HepG2 (cell line): ENCODE results near the gene WWC1. TPM values are rescaled to one million over a fixed set of nuclear protein-coding genes. Genes with fewer than 3 reads are reported as not detected.
"Not testable (repeated sequence)": the region's sequence is repeated elsewhere in the genome, so short reads cannot be mapped to it uniquely, and the experiment has no call there.

Experiments used
- ATAC-seq: fragments of 200-7000 bp; cut with Tn5 transposase; 3 replicates; pipeline ENCODE4 v1.9.1; 2020; ENCODE audit warnings: mild to moderate bottlenecking, moderate library complexity
- BruUV-seq: library from RNA; stranded (reverse); fragments of 400-500 nt; replicated peaks from 2 replicates; lab custom pipeline; 2021; lab: Mats Ljungman, UMichigan
- CTCF ChIA-PET: fragments of 300-600 bp; formaldehyde crosslinking; extraction: SDS; loops from one replicate; lab custom pipeline; 2021; ENCODE audit warnings: low total read pairs, inconsistent platforms, low intra/inter-chr PET ratio; lab: Yijun Ruan, JAX
- POLR2A ChIA-PET: fragments of 350-600 bp; sonication (Branson Sonifier 250); formaldehyde crosslinking; loops from one replicate; lab custom pipeline; 2020; ENCODE audit warnings: antibody characterized with exemption, inconsistent platforms; lab: Yijun Ruan, JAX
- DNase-seq: peaks from one replicate; pipeline ENCODE4 v3.0.0-alpha.2; 2015; ENCODE audit warnings: low spot score
- FAIRE-seq: peaks from 3 replicates; lab custom pipeline; 2011; peaks lifted over from hg19 to GRCh38; lab: Jason Lieb, UNC
- H2AFZ ChIP-seq: one replicate; pipeline ENCODE4 v1.6.1; 2011; ENCODE audit warnings: low read length, inconsistent platforms
- H3K27ac ChIP-seq: fragments of 300-600 bp; 3 replicates; pipeline ENCODE4 v1.8.0; 2011; ENCODE audit warnings: mixed run types, mild to moderate bottlenecking, mixed read lengths, low read length, inconsistent platforms; ENCODE audit not compliant: insufficient read depth; ENCODE audit errors: extremely low read length
- H3K27me3 ChIP-seq, 2 experiments: fragments of 200-600 bp in 1 of 2; 2 replicates in 1 of 2; 3 replicates in 1 of 2; pipeline versions ENCODE4 v1.6.0 to v1.8.0; 2011; ENCODE audit warnings: low read length in 2 of 2, mild to moderate bottlenecking in 2 of 2, moderate library complexity in 2 of 2, inconsistent platforms in 1 of 2; ENCODE audit not compliant: insufficient read depth in 2 of 2, control insufficient read depth in 1 of 2
- H3K36me3 ChIP-seq, 2 experiments: fragments of 200-600 bp in 1 of 2; replicated peaks in 1 of 2; 2 replicates in 1 of 2; 3 replicates in 1 of 2; pipeline versions ENCODE4 v1.5.1 to v1.8.0; 2011; ENCODE audit warnings: low read length in 2 of 2, inconsistent platforms in 1 of 2; ENCODE audit not compliant: insufficient read depth in 2 of 2, control insufficient read depth in 1 of 2
- H3K4me1 ChIP-seq: 2 replicates; pipeline ENCODE4 v1.5.1; 2012; ENCODE audit warnings: low read length, inconsistent platforms; ENCODE audit not compliant: insufficient read depth
- H3K4me2 ChIP-seq: 2 replicates; pipeline ENCODE4 v1.6.0; 2011; ENCODE audit warnings: low read depth, low read length, inconsistent platforms
- H3K4me3 ChIP-seq, 3 experiments: fragments of 200-600 bp in 1 of 3; sonication (generic), shearing (Covaris generic) in 1 of 3; replicated peaks in 1 of 3; 2 replicates each; pipeline ENCODE4 v1.5.1; 2011 to 2016; ENCODE audit warnings: low read length in 3 of 3, inconsistent platforms in 2 of 3, low read depth in 2 of 3, mild to moderate bottlenecking in 2 of 3, control low read depth in 1 of 3, mixed read lengths in 1 of 3; ENCODE audit not compliant: insufficient read depth in 1 of 3
- H3K79me2 ChIP-seq: one replicate; pipeline ENCODE4 v1.6.1; 2011; ENCODE audit warnings: low read length, inconsistent platforms; ENCODE audit not compliant: insufficient read depth
- H3K9ac ChIP-seq: 2 replicates; pipeline ENCODE4 v1.6.0; 2011; ENCODE audit warnings: mild to moderate bottlenecking, low read depth, low read length, inconsistent platforms; ENCODE audit not compliant: insufficient read depth
- H3K9me3 ChIP-seq: 2 replicates; pipeline ENCODE4 v1.5.1; 2012; ENCODE audit warnings: mild to moderate bottlenecking, low read length
- H4K20me1 ChIP-seq: 2 replicates; pipeline ENCODE4 v1.6.0; 2011; ENCODE audit warnings: inconsistent platforms, mild to moderate bottlenecking, low read length, moderate library complexity; ENCODE audit not compliant: insufficient read depth
- ARHGAP35 ChIP-seq: sonication (generic); formaldehyde crosslinking; IDR thresholded peaks from 2 replicates; pipeline ENCODE4 v1.9.0; 2022; ENCODE audit warnings: mild to moderate bottlenecking, inconsistent platforms, moderate library complexity, missing genetic modification reagents, borderline replicate concordance
- ESRRA ChIP-seq: sonication (generic); formaldehyde crosslinking; IDR thresholded peaks from 2 replicates; pipeline ENCODE4 v1.5.1; 2020; ENCODE audit warnings: mild to moderate bottlenecking, low read depth, missing genetic modification reagents
- GABPA ChIP-seq, 2 experiments: IDR thresholded peaks; 2 replicates each; pipeline ENCODE4 v1.6.1; 2011 to 2016; ENCODE audit warnings: low read depth in 2 of 2, low read length in 1 of 2, missing biosample characterization in 1 of 2, missing genetic modification characterization in 1 of 2
- NBN ChIP-seq: fragments of 450-650 bp; conservative IDR thresholded peaks from 2 replicates; pipeline ENCODE4 v1.6.1; 2017
- SP140L ChIP-seq: sonication (generic); formaldehyde crosslinking; IDR thresholded peaks from 2 replicates; pipeline ENCODE4 v1.4.0; 2020; ENCODE audit warnings: missing genetic modification reagents, borderline replicate concordance
- ZNF230 ChIP-seq: sonication (generic); formaldehyde crosslinking; IDR thresholded peaks from 2 replicates; pipeline ENCODE4 v1.4.0; 2020; ENCODE audit warnings: mild to moderate bottlenecking, missing genetic modification reagents
- ZNF816 ChIP-seq: sonication (generic); formaldehyde crosslinking; IDR thresholded peaks from 2 replicates; pipeline ENCODE4 v1.8.0; 2022; ENCODE audit warnings: missing genetic modification reagents, mild to moderate bottlenecking, borderline replicate concordance
- WGBS: methylation state at CpG from one replicate; pipeline ENCODE4 v1.1.6; 2017; ENCODE audit warnings: low lambda C conversion rate; 5-methylcytosine and 5-hydroxymethylcytosine counted together
- in situ Hi-C: cut with HindIII; loops from 2 replicates; pipeline ENCODE4 v1.10.0; 2017; ENCODE audit warnings: low pct_unique_long_range_greater_than_20kb; ENCODE audit not compliant: extremely low pct_ligation_motif_present
- intact Hi-C: fragments of 100-400 bp; cut with micrococcal nuclease; formaldehyde crosslinking; loops from one replicate; pipeline ENCODE4 v1.10.0; 2022; ENCODE audit not compliant: unreplicated experiment
- polyA plus RNA-seq, 8 experiments: library from polyadenylated mRNA; depleted of rRNA in 3 of 8; stranded (reverse) in 7 of 8; unstranded in 1 of 8; fragments of >200 nt; fragmentation: Illumina TruSeq in 4 of 8; extraction: Trizol in 4 of 8; gene quantifications; 2 replicates each; pipeline versions ENCODE4 v1.2.1 to v1.2.3, GENCODE V29; 2011 to 2016; ENCODE audit warnings: low read depth in 4 of 8, missing spikeins in 1 of 8, mixed read lengths in 1 of 8; ENCODE audit not compliant: insufficient read depth in 1 of 8
- total RNA-seq, 5 experiments: library from RNA; depleted of rRNA; stranded (reverse); fragments of >200 nt; fragmentation: Illumina TruSeq; extraction: Trizol; gene quantifications; 2 replicates each; pipeline ENCODE4 v1.2.3, GENCODE V29; 2016; ENCODE audit warnings: low read depth in 1 of 5

The WWC1 gene
- total and polyA plus RNA-seq, 2 of the 13 experiments (the other 11 are each of a cell fraction or from before 2014, with no cell fraction given), result 8.3 to 17.9 TPM

GRCh38 chr5:168286386-168286785 lies 5.1 kb upstream of the WWC1 start:
- CTCF ChIA-PET, result no interaction called here
- Histone ChIP-seq H4K20me1 (no peaks in the 10 kb centered on the region), H3K9ac (no peak overlapping the region), H3K27ac (no peak overlapping the region)
- WGBS, result 61% methylated on average over 4 of the region's 6 CpGs
- in situ Hi-C loops, result no loop called here
- TF ChIP-seq ARHGAP35 (no peak), GABPA (IDR thresholded peaks at IDR 0.05; ENCODE audit: low read depth, low read length) (no peak), GABPA (CRISPR knock-in tag; IDR thresholded peaks at IDR 0.05; ENCODE audit: low read depth) (no peak), ZNF816 (no peak), NBN (no peak), SP140L (CRISPR knock-in tag) (no peak), ZNF230 (CRISPR knock-in tag) (no peak), ESRRA (CRISPR knock-in tag) (no peak)
- TF ChIP-seq, all 625 proteins: peak for 0
- POLR2A ChIA-PET, result no interaction called here
- Histone ChIP-seq H3K36me3 (no peaks in the 10 kb centered on the region), H3K27me3 (no peaks in the 10 kb centered on the region), H2AFZ (no peak overlapping the region), H3K4me3 (no peak overlapping the region), H3K4me2 (no peak overlapping the region), H3K4me1 (peaks cover 50% of the 10 kb centered on the region), H3K9me3 (peaks cover 6% of the 10 kb centered on the region; the same call in 1 of the 2 replicates), H3K79me2 (peaks cover 2% of the 10 kb centered on the region)
- FAIRE-seq (no peak), ATAC-seq (no peak), DNase-seq (no peak)
- intact Hi-C loops, result no loop called here
- no TSS peak for BruUV-seq

GRCh38 chr5:168286863-168287262 lies 4.6 kb upstream of the WWC1 start:
- H4K20me1 ChIP-seq, H3K9ac ChIP-seq, FAIRE-seq, intact Hi-C loops, H2AFZ ChIP-seq, DNase-seq, ATAC-seq, H3K27ac ChIP-seq, H3K27me3 ChIP-seq, H3K4me2 ChIP-seq, in situ Hi-C loops, H3K9me3 ChIP-seq, POLR2A ChIA-PET, H3K36me3 ChIP-seq, H3K79me2 ChIP-seq, H3K4me3 ChIP-seq, CTCF ChIA-PET, BruUV-seq: not testable (repeated sequence)
- WGBS, result 63% methylated on average over 5 of the region's 5 CpGs
- peaks cover 47% of the 10 kb centered on the region for H3K4me1 ChIP-seq
